Measurements from ENCODE around the gene FHAD1. TPM values are rescaled to one million over a fixed set of nuclear protein-coding genes. Genes with fewer than 3 reads are reported as not detected.

Gene FHAD1
- total RNA-seq, 1 experiment from 2014 or later, result not detected

GRCh38 chr1:15418806-15419515 is 171.9 kb downstream of the FHAD1 start:
- TF ChIP-seq CTCF (IDR thresholded peaks at IDR 0.05; ENCODE audit: unreplicated experiment), result no peak
- CTCF ChIA-PET, result interaction anchor here (0.6 to 5.2 kb wide), 5 partner anchors 9 to 147 kb away, joined by 3 to 28 read pairs (median 6); no protein-coding TSS in a partner anchor
- Mint-ChIP-seq H3K9me3 (ENCODE audit: unreplicated experiment) (no peaks in the 10 kb centered on the region), H3K27ac (ENCODE audit: low read depth, unreplicated experiment) (peak overlapping the region; percentile 67), H3K27me3 (ENCODE audit: insufficient read depth, unreplicated experiment) (no peaks in the 10 kb centered on the region), H3K36me3 (ENCODE audit: insufficient read depth, unreplicated experiment) (peaks cover 2% of the 10 kb centered on the region), H3K4me3 (ENCODE audit: unreplicated experiment) (no peak overlapping the region), H3K4me1 (ENCODE audit: insufficient read depth, unreplicated experiment) (peaks cover 29% of the 10 kb centered on the region)
- intact Hi-C loops (cut with micrococcal nuclease), result loop anchor here (5.0 kb wide), 1 partner anchor 77 kb away; no protein-coding TSS in a partner anchor
- DNase-seq (ENCODE audit: unreplicated experiment), result peak; percentile 95
- POLR2A ChIA-PET, result interaction anchor here (0.6 to 1.7 kb wide), 2 partner anchors 63 to 81 kb away, joined by 3 read pairs; no protein-coding TSS in a partner anchor
- BruUV-seq (replicated peaks), result no TSS peak

- DNase-seq (ENCODE audit: unreplicated experiment), result no peak
- Mint-ChIP-seq H3K4me1 (ENCODE audit: insufficient read depth, unreplicated experiment) (peaks cover 33% of the 10 kb centered on the region), H3K9me3 (ENCODE audit: unreplicated experiment) (no peaks in the 10 kb centered on the region), H3K36me3 (ENCODE audit: insufficient read depth, unreplicated experiment) (peaks cover 12% of the 10 kb centered on the region), H3K27ac (ENCODE audit: low read depth, unreplicated experiment) (no peak overlapping the region), H3K4me3 (ENCODE audit: unreplicated experiment) (no peak overlapping the region), H3K27me3 (ENCODE audit: insufficient read depth, unreplicated experiment) (no peaks in the 10 kb centered on the region)
- intact Hi-C loops (cut with micrococcal nuclease), result no loop called here
- BruUV-seq (replicated peaks), result no TSS peak
- POLR2A ChIA-PET, result interaction anchor here (0.6 to 1.6 kb wide), 3 partner anchors 10 to 79 kb away, joined by 3 read pairs; no protein-coding TSS in a partner anchor
- CTCF ChIA-PET, result interaction anchor here (2.8 to 5.2 kb wide), 3 partner anchors 10 to 97 kb away, joined by 19 to 28 read pairs (median 19); no protein-coding TSS in a partner anchor
- TF ChIP-seq CTCF (IDR thresholded peaks at IDR 0.05; ENCODE audit: unreplicated experiment), result no peak
Measured at GRCh38 chr1:15420853-15421465, 173.9 kb downstream of the FHAD1 start.

GRCh38 chr1:15422871-15423270 is 175.8 kb downstream of the FHAD1 start:
- peaks cover 21% of the 10 kb centered on the region for H3K36me3 Mint-ChIP-seq (ENCODE audit: insufficient read depth, unreplicated experiment)
- no peaks in the 10 kb centered on the region for H3K9me3 Mint-ChIP-seq (ENCODE audit: unreplicated experiment)
- no peak overlapping the region for H3K27ac Mint-ChIP-seq (ENCODE audit: low read depth, unreplicated experiment)
- POLR2A ChIA-PET, result no interaction called here
- no peaks in the 10 kb centered on the region for H3K27me3 Mint-ChIP-seq (ENCODE audit: insufficient read depth, unreplicated experiment)
- H3K4me1 Mint-ChIP-seq (ENCODE audit: insufficient read depth, unreplicated experiment), result peaks cover 24% of the 10 kb centered on the region
- TF ChIP-seq CTCF (IDR thresholded peaks at IDR 0.05; ENCODE audit: unreplicated experiment), result no peak
- no peak for DNase-seq (ENCODE audit: unreplicated experiment)
- intact Hi-C loops (cut with micrococcal nuclease), result no loop called here
- CTCF ChIA-PET, result interaction anchor here (0.6 to 13.2 kb wide), 5 partner anchors 8 to 99 kb away, joined by 3 to 165 read pairs (median 19); partner anchors contain the start of gene EFHD2
- no peak overlapping the region for H3K4me3 Mint-ChIP-seq (ENCODE audit: unreplicated experiment)
- no TSS peak for BruUV-seq (replicated peaks)

Data from MCF 10A (cell line).